ENCODE measurements around the gene CLASP1. TPM values are rescaled to one million over a fixed set of nuclear protein-coding genes. Genes with fewer than 3 reads are reported as not detected.

Gene CLASP1
- total RNA-seq, 4 donors from 2014 or later: 43.0 to 53.9 (median 51.3) TPM

GRCh38 chr2:121550669-121551068, 98.6 kb downstream of the CLASP1 start:
- H3K27ac ChIP-seq: no peak overlapping the region
- in situ Hi-C loops (cut with MboI; ENCODE audit: low pct_ligation_motif_present in 1 of 4, low pct_unique_long_range_greater_than_20kb in 1 of 4, low sequenced_read_pairs in 3 of 4): no loop called here
- WGBS, 2 donors (ENCODE audit: low coverage in 1 of 2): 67 to 84% methylated on average over 1 to 2 of the region's 2 CpGs
- H3K27me3 ChIP-seq: no peaks in the 10 kb centered on the region
- intact Hi-C loops (cut with DNase I; ENCODE audit: low total_unique reads): no loop called here
- H3K9me3 ChIP-seq: no peaks in the 10 kb centered on the region
- no peaks in the 10 kb centered on the region for H3K4me1 ChIP-seq
- no peak for DNase-seq
- TF ChIP-seq POLR2AphosphoS5 (IDR thresholded peaks at IDR 0.05) (no peak), CTCF (IDR thresholded peaks at IDR 0.05) (no peak), POLR2A (IDR thresholded peaks at IDR 0.05) (no peak), EP300 (IDR thresholded peaks at IDR 0.05; ENCODE audit: low read depth) (no peak)
- H3K4me3 ChIP-seq: no peak overlapping the region
- H3K36me3 ChIP-seq: no peaks in the 10 kb centered on the region

- in situ Hi-C loops (cut with MboI; ENCODE audit: low pct_ligation_motif_present in 1 of 4, low pct_unique_long_range_greater_than_20kb in 1 of 4, low sequenced_read_pairs in 3 of 4) (loop anchor here in 3 of 4 donors (10.0 to 25.0 kb wide), 3 partner anchors 165 to 190 kb away; partner anchors contain the start of gene NIFK (in 1 of the 3)), intact Hi-C loops (cut with DNase I; ENCODE audit: low total_unique reads) (no loop called here)
- no peaks in the 10 kb centered on the region for H3K9me3 ChIP-seq
- H3K27me3 ChIP-seq: no peaks in the 10 kb centered on the region
- WGBS, 2 donors (ENCODE audit: low coverage in 1 of 2): 89% methylated on average over 5 of the region's 5 CpGs; no CpG with 5 or more reads in 1 of the 2 donors
- no peak overlapping the region for H3K27ac ChIP-seq
- H3K4me1 ChIP-seq: peaks cover 0 to 3% (median 0%) of the 10 kb centered on the region in 4 donors
- TF ChIP-seq EP300 (IDR thresholded peaks at IDR 0.05; ENCODE audit: low read depth): no peak
- TF ChIP-seq POLR2AphosphoS5 (IDR thresholded peaks at IDR 0.05): no peak
- TF ChIP-seq POLR2A (IDR thresholded peaks at IDR 0.05): no peak
- no peak for TF ChIP-seq CTCF (IDR thresholded peaks at IDR 0.05)
- no peaks in the 10 kb centered on the region for H3K36me3 ChIP-seq
- no peak for DNase-seq
- no peak overlapping the region for H3K4me3 ChIP-seq
Observed at GRCh38 chr2:121547646-121548045, 101.6 kb downstream of the CLASP1 start.

GRCh38 chr2:121545913-121546312, 103.3 kb downstream of the CLASP1 start:
- Histone ChIP-seq H3K27ac (no peak overlapping the region), H3K4me1 (peaks cover 0 to 3% (median 0%) of the 10 kb centered on the region in 4 donors), H3K36me3 (no peaks in the 10 kb centered on the region), H3K27me3 (no peaks in the 10 kb centered on the region), H3K4me3 (no peak overlapping the region), H3K9me3 (no peaks in the 10 kb centered on the region)
- DNase-seq: no peak
- intact Hi-C loops (cut with DNase I; ENCODE audit: low total_unique reads): no loop called here
- in situ Hi-C loops (cut with MboI; ENCODE audit: low pct_ligation_motif_present in 1 of 4, low pct_unique_long_range_greater_than_20kb in 1 of 4, low sequenced_read_pairs in 3 of 4): loop anchor here in 3 of 4 donors (10.0 to 25.0 kb wide), 3 partner anchors 166 to 191 kb away; partner anchors contain the start of gene NIFK (in 1 of the 3)
- 91 to 92% methylated on average over 2 of the region's 2 CpGs for WGBS, 2 donors (ENCODE audit: low coverage in 1 of 2)
- no peak for TF ChIP-seq POLR2AphosphoS5 (IDR thresholded peaks at IDR 0.05)
- TF ChIP-seq EP300 (IDR thresholded peaks at IDR 0.05; ENCODE audit: low read depth): no peak
- no peak for TF ChIP-seq CTCF (IDR thresholded peaks at IDR 0.05)
- no peak for TF ChIP-seq POLR2A (IDR thresholded peaks at IDR 0.05)

- Histone ChIP-seq H3K27me3 (no peaks in the 10 kb centered on the region), H3K4me1 (peaks cover 0 to 3% (median 0%) of the 10 kb centered on the region in 4 donors), H3K36me3 (no peaks in the 10 kb centered on the region), H3K9me3 (no peaks in the 10 kb centered on the region), H3K4me3 (no peak overlapping the region), H3K27ac (no peak overlapping the region)
- DNase-seq: no peak
- intact Hi-C loops (cut with DNase I; ENCODE audit: low total_unique reads): no loop called here
- 79 to 88% methylated on average over 6 to 7 of the region's 7 CpGs for WGBS, 2 donors (ENCODE audit: low coverage in 1 of 2)
- no peak for TF ChIP-seq POLR2A (IDR thresholded peaks at IDR 0.05)
- TF ChIP-seq POLR2AphosphoS5 (IDR thresholded peaks at IDR 0.05): no peak
- in situ Hi-C loops (cut with MboI; ENCODE audit: low pct_ligation_motif_present in 1 of 4, low pct_unique_long_range_greater_than_20kb in 1 of 4, low sequenced_read_pairs in 3 of 4): loop anchor here in 3 of 4 donors (10.0 to 25.0 kb wide), 3 partner anchors 167 to 192 kb away; partner anchors contain the start of gene NIFK (in 1 of the 3)
Observed at GRCh38 chr2:121545257-121545656, 104.0 kb downstream of the CLASP1 start.
